SK-N-SH (cell line): Measurements from ENCODE around the gene MAD1L1. TPM values are rescaled to one million over a fixed set of nuclear protein-coding genes. Genes with fewer than 3 reads are reported as not detected.

Experiments used
- CTCF ChIA-PET: fragments of 300-600, 350-600 bp; formaldehyde crosslinking; extraction: SDS; loops from one replicate; lab custom pipeline; 2021; lab: Yijun Ruan, JAX
- POLR2A ChIA-PET: fragments of 350-600 bp; sonication (Branson Sonifier 250); formaldehyde crosslinking; extraction: SDS; loops from one replicate; lab custom pipeline; 2020; ENCODE audit warnings: antibody characterized with exemption, inconsistent platforms; lab: Yijun Ruan, JAX
- DNase-seq: peaks from one replicate; pipeline ENCODE4 v3.0.0; 2012
- H2AFZ ChIP-seq: fragments of 200-600 bp; sonication (generic); 2 replicates; pipeline ENCODE4 v1.8.1; 2016; ENCODE audit warnings: antibody characterized with exemption, mild to moderate bottlenecking, low read depth
- H3F3A ChIP-seq: fragments of 200-600 bp; sonication (generic); replicated peaks from 2 replicates; pipeline ENCODE3; 2016; ENCODE audit warnings: antibody characterized with exemption, mild to moderate bottlenecking; ENCODE audit not compliant: insufficient read depth
- H3K27ac ChIP-seq, 2 experiments: fragments of 200-500 bp in 1 of 2; fragments of 200-600 bp in 1 of 2; sonication (Bioruptor generic) in 1 of 2; sonication (generic), shearing (Covaris generic) in 1 of 2; 2 replicates each; pipeline versions ENCODE4 v1.5.1 to v1.6.1; 2014 to 2016; ENCODE audit warnings: low read depth in 2 of 2, inconsistent platforms in 1 of 2, low read length in 1 of 2, mild to moderate bottlenecking in 1 of 2, mixed read lengths in 1 of 2
- H3K27me3 ChIP-seq: fragments of 200-600 bp; sonication (generic), shearing (Covaris generic); 2 replicates; pipeline ENCODE4 v1.6.1; 2016; ENCODE audit warnings: mixed run types; ENCODE audit not compliant: insufficient read depth
- H3K36me3 ChIP-seq, 2 experiments: fragments of 200-500 bp in 1 of 2; fragments of 200-600 bp in 1 of 2; sonication (Bioruptor generic) in 1 of 2; sonication (generic) in 1 of 2; replicated peaks in 1 of 2; 2 replicates each; pipeline versions ENCODE3 to v1.5.1; 2014 to 2016; ENCODE audit warnings: low read length in 1 of 2, mild to moderate bottlenecking in 1 of 2; ENCODE audit not compliant: insufficient read depth in 2 of 2, control insufficient read depth in 1 of 2
- H3K4me1 ChIP-seq, 2 experiments: fragments of 200-500 bp in 1 of 2; fragments of 200-600 bp in 1 of 2; sonication (Bioruptor generic) in 1 of 2; sonication (generic), shearing (Covaris generic) in 1 of 2; 2 replicates each; pipeline versions ENCODE4 v1.5.1 to v1.6.1; 2014 to 2016; ENCODE audit warnings: low read depth in 1 of 2, low read length in 1 of 2, mixed run types in 1 of 2; ENCODE audit not compliant: insufficient read depth in 2 of 2, control insufficient read depth in 1 of 2
- H3K4me2 ChIP-seq: fragments of 200-600 bp; sonication (generic), shearing (Covaris generic); 2 replicates; pipeline ENCODE4 v1.6.1; 2017; ENCODE audit warnings: mixed run types
- H3K4me3 ChIP-seq, 2 experiments: fragments of 200-500 bp in 1 of 2; fragments of 200-600 bp in 1 of 2; sonication (Bioruptor generic) in 1 of 2; sonication (generic), shearing (Covaris generic) in 1 of 2; 2 replicates each; pipeline versions ENCODE4 v1.5.1 to v1.8.1; 2014 to 2016; ENCODE audit warnings: low read depth in 2 of 2, inconsistent platforms in 1 of 2, low read length in 1 of 2, mild to moderate bottlenecking in 1 of 2, mixed read lengths in 1 of 2, moderate library complexity in 1 of 2
- H3K79me2 ChIP-seq: fragments of 200-600 bp; sonication (generic); 2 replicates; pipeline ENCODE4 v1.8.1; 2017; ENCODE audit warnings: mild to moderate bottlenecking; ENCODE audit not compliant: insufficient read depth
- H3K9ac ChIP-seq: fragments of 200-600 bp; sonication (generic); 2 replicates; pipeline ENCODE4 v1.6.1; 2017; ENCODE audit warnings: mixed run types
- H3K9me2 ChIP-seq: fragments of 200-600 bp; sonication (generic); 2 replicates; pipeline ENCODE4 v1.6.1; 2017; ENCODE audit warnings: mixed run types
- H3K9me3 ChIP-seq: fragments of 200-600 bp; sonication (generic); 2 replicates; pipeline ENCODE4 v1.6.1; 2017; ENCODE audit warnings: mixed run types, mild to moderate bottlenecking, moderate library complexity
- H4K20me1 ChIP-seq: fragments of 200-600 bp; sonication (generic); 2 replicates; pipeline ENCODE4 v1.6.1; 2017; ENCODE audit warnings: mild to moderate bottlenecking, mixed run types; ENCODE audit not compliant: insufficient read depth
- ELF1 ChIP-seq: IDR thresholded peaks from 2 replicates; pipeline ENCODE4 v1.4.0; 2012
- EP300 ChIP-seq, 2 experiments: IDR thresholded peaks; 2 replicates each; pipeline versions ENCODE4 v1.4.0 to v1.6.1; 2012; ENCODE audit warnings: borderline replicate concordance in 1 of 2, low read depth in 1 of 2, low read length in 1 of 2
- EZH2phosphoT487 ChIP-seq: fragments of 200-600 bp; sonication (generic); IDR thresholded peaks from 2 replicates; pipeline ENCODE4 v1.6.1; 2017; ENCODE audit warnings: low read depth, mixed run types, mild to moderate bottlenecking, antibody characterized with exemption, moderate library complexity, borderline replicate concordance
- FOSL2 ChIP-seq: IDR thresholded peaks from 2 replicates; pipeline ENCODE4 v1.4.0; 2012; ENCODE audit warnings: low read depth, mild to moderate bottlenecking, moderate library complexity, borderline replicate concordance
- GABPA ChIP-seq: IDR thresholded peaks from 2 replicates; pipeline ENCODE4 v1.4.0; 2012; ENCODE audit warnings: low read depth, mild to moderate bottlenecking
- GATA2 ChIP-seq: sonication (generic); formaldehyde crosslinking; IDR thresholded peaks from 2 replicates; pipeline ENCODE4 v1.5.0; 2020; ENCODE audit warnings: mild to moderate bottlenecking, missing genetic modification reagents
- JUND ChIP-seq: IDR thresholded peaks from 2 replicates; pipeline ENCODE4 v1.4.0; 2012
- NFIC ChIP-seq: IDR thresholded peaks from 2 replicates; pipeline ENCODE4 v1.4.0; 2012; ENCODE audit warnings: borderline replicate concordance
- NRF1 ChIP-seq: IDR thresholded peaks from 2 replicates; pipeline ENCODE4 v1.6.1; 2012; ENCODE audit warnings: low read depth, mild to moderate bottlenecking, low read length
- RXRA ChIP-seq: IDR thresholded peaks from 2 replicates; pipeline ENCODE4 v1.4.0; 2012; ENCODE audit warnings: low read depth, mild to moderate bottlenecking, borderline replicate concordance
- SIN3A ChIP-seq: IDR thresholded peaks from 2 replicates; pipeline ENCODE4 v1.6.1; 2012; ENCODE audit warnings: low read depth, mild to moderate bottlenecking, low read length, moderate library complexity, borderline replicate concordance
- TEAD4 ChIP-seq: IDR thresholded peaks from 2 replicates; pipeline ENCODE4 v1.4.0; 2012; ENCODE audit warnings: mild to moderate bottlenecking, borderline replicate concordance; ENCODE audit not compliant: insufficient read depth
- YY1 ChIP-seq: IDR thresholded peaks from 2 replicates; pipeline ENCODE4 v1.4.0; 2012; ENCODE audit warnings: low read depth, mild to moderate bottlenecking
- WGBS: methylation state at CpG from one replicate; pipeline ENCODE4 v1.1.6; 2017; ENCODE audit warnings: low lambda C conversion rate; 5-methylcytosine and 5-hydroxymethylcytosine counted together
- polyA plus RNA-seq, 3 experiments: library from polyadenylated mRNA; depleted of rRNA; stranded (reverse); fragments of >200 nt; gene quantifications; 2 replicates each; pipeline ENCODE4 v1.2.3, GENCODE V29; 2012
- TF ChIP-seq, protein P1 (sequence below): IDR thresholded peaks from 2 replicates; pipeline ENCODE4 v1.4.0; 2012; ENCODE audit warnings: low read depth
- TF ChIP-seq, protein P2 (sequence below): fragments of 150-350 bp; IDR thresholded peaks from 2 replicates; pipeline ENCODE4 v1.6.1; 2016; ENCODE audit warnings: mild to moderate bottlenecking, low read depth, low read length
- TF ChIP-seq, protein P3 (sequence below): fragments of 200-600 bp; sonication (generic); IDR thresholded peaks from 2 replicates; pipeline ENCODE4 v1.6.1; 2017; ENCODE audit warnings: antibody characterized with exemption, mild to moderate bottlenecking, moderate library complexity

The MAD1L1 gene
- polyA plus RNA-seq, 1 of the 3 experiments (the other 2 are of a cell fraction) = 46.2 TPM

DNA sequence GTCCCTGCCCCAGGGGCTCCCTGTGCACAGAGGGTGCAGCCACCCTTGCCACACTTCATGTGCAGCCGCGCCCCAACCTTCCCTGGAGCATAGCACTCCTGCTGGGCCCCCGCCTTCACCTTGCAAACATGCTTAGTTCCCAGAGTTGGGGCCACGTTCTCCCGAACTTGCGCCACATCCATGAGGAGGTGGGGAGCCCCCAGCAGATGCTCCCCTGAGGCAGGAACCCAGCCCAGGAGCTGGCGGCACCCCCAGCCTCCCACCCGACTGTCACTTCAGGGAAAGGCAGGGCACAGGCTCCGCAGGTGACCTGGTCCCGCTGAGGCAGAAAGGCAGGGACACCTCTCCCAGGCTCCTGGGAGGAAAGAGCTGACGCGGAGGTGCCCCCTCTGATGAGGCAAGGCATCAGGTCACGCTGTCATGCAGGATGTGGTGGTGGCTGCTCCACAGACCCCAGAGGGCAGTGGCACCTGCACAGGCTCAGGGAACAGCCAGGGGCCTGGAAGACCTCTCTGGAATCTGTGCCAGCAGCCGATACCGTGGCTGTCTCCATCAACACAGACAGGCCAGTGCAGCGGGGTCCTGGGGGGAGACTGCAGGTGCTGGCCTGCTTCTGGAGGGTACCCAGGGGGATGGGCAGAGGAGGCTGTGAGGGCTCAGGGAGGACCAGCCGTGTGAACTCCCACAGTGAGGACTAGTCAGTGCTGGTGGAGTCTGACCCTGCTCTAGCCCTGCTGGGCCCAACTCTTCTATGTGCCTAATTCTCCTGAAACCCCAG is 221.3 kb downstream of the MAD1L1 start:
- Histone ChIP-seq H3K9me2 (no peaks in the 10 kb centered on the region), H4K20me1 (no peaks in the 10 kb centered on the region), H3K9ac (no peak overlapping the region), H2AFZ (no peak overlapping the region), H3K79me2 (no peaks in the 10 kb centered on the region), H3K4me1 (peaks cover 0 to 96% of the 10 kb centered on the region in 2 experiments; a peak in 1 of 4 replicates), H3K27me3 (no peaks in the 10 kb centered on the region), H3K9me3 (no peaks in the 10 kb centered on the region), H3K4me3 (no peak overlapping the region), H3K27ac (peak overlapping the region in 1 of 2 experiments; percentile 95; a peak in 1 of 4 replicates), H3K4me2 (no peak overlapping the region), H3F3A (no peaks in the 10 kb centered on the region), H3K36me3 (no peaks in the 10 kb centered on the region)
- TF ChIP-seq EP300 (IDR thresholded peaks at IDR 0.05; ENCODE audit: borderline replicate concordance in 1 of 2, low read depth in 1 of 2, low read length in 1 of 2) (no peak), GATA2 (CRISPR knock-in tag) (no peak), SIN3A (no peak), GABPA (no peak), JUND (no peak), FOSL2 (no peak), ELF1 (no peak), RXRA (no peak)
- TF ChIP-seq, protein P1, sequence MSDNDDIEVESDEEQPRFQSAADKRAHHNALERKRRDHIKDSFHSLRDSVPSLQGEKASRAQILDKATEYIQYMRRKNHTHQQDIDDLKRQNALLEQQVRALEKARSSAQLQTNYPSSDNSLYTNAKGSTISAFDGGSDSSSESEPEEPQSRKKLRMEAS = no peak
- TF ChIP-seq, protein P2, sequence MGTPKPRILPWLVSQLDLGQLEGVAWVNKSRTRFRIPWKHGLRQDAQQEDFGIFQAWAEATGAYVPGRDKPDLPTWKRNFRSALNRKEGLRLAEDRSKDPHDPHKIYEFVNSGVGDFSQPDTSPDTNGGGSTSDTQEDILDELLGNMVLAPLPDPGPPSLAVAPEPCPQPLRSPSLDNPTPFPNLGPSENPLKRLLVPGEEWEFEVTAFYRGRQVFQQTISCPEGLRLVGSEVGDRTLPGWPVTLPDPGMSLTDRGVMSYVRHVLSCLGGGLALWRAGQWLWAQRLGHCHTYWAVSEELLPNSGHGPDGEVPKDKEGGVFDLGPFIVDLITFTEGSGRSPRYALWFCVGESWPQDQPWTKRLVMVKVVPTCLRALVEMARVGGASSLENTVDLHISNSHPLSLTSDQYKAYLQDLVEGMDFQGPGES = no peak
- ChIA-PET CTCF (no interaction called here), POLR2A (no interaction called here)
- DNase-seq = peak; percentile 47
- 100% methylated on average over 4 of the region's 17 CpGs for WGBS

DNA sequence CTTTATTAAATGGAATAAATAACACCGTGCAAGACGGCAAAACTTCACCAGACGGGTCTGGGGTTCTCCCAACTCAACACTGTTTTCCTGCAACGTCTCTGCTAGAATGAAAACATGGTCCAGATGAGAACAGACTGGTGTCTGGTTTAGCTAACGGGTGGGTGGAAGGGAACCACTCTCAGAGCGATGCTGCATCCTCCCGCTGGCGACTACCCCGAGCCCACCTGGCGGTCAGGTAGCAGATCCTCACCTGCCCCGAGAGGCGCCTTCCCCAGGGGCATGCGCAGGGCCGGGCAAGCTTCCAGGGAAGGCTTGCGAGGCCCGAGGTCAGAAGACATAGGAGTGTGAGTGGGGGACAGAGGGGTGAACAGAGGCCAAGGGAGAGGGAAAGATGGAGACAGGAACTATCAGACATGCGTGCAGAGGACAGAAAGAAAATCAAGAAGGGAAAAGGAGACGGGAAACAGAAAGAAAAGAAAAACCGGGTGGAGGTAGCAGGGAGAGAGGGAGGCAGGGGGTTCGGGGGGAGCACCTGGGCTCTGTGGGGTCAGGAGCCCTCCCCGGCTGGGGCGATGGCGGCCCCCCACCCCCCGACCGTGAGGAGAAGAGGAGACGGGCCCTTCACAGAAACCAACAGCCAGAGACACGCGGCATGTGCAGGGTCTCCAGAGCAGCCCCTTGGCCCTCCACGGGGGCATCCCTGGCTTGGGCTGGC is 222.0 kb downstream of the MAD1L1 start:
- Histone ChIP-seq H3K4me1 (peaks cover 0 to 99% of the 10 kb centered on the region in 2 experiments; a peak in 1 of 4 replicates), H3F3A (no peaks in the 10 kb centered on the region), H3K4me2 (no peak overlapping the region), H3K9me2 (no peaks in the 10 kb centered on the region), H3K9me3 (no peaks in the 10 kb centered on the region), H3K36me3 (no peaks in the 10 kb centered on the region), H3K9ac (no peak overlapping the region), H3K4me3 (no peak overlapping the region), H3K79me2 (no peaks in the 10 kb centered on the region), H3K27ac (peak overlapping the region in 1 of 2 experiments; percentile 95; a peak in 2 of 4 replicates), H4K20me1 (no peaks in the 10 kb centered on the region), H2AFZ (no peak overlapping the region), H3K27me3 (no peaks in the 10 kb centered on the region)
- TF ChIP-seq NRF1 (no peak), NFIC (no peak), EZH2phosphoT487 (no peak), GABPA (no peak), YY1 (no peak), TEAD4 (no peak), ELF1 (no peak)
- TF ChIP-seq, protein P3, sequence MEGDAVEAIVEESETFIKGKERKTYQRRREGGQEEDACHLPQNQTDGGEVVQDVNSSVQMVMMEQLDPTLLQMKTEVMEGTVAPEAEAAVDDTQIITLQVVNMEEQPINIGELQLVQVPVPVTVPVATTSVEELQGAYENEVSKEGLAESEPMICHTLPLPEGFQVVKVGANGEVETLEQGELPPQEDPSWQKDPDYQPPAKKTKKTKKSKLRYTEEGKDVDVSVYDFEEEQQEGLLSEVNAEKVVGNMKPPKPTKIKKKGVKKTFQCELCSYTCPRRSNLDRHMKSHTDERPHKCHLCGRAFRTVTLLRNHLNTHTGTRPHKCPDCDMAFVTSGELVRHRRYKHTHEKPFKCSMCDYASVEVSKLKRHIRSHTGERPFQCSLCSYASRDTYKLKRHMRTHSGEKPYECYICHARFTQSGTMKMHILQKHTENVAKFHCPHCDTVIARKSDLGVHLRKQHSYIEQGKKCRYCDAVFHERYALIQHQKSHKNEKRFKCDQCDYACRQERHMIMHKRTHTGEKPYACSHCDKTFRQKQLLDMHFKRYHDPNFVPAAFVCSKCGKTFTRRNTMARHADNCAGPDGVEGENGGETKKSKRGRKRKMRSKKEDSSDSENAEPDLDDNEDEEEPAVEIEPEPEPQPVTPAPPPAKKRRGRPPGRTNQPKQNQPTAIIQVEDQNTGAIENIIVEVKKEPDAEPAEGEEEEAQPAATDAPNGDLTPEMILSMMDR = no peak
- ChIA-PET CTCF (interaction anchor here (1.0 to 1.4 kb wide), 3 partner anchors 10 to 231 kb away, joined by 3 to 4 read pairs (median 4); partner anchors contain the start of genes MRM2 and NUDT1), POLR2A (no interaction called here)
- 91% methylated on average over 28 of the region's 29 CpGs for WGBS
- peak; percentile 46 for DNase-seq
